A673 (cell line): ENCODE measurements around the gene BAIAP2. TPM values are rescaled to one million over a fixed set of nuclear protein-coding genes. Genes with fewer than 3 reads are reported as not detected.

Experiments used
- BruUV-seq: library from RNA; stranded (reverse); fragments of 400-500 nt; replicated peaks from 2 replicates; lab custom pipeline; 2021; lab: Mats Ljungman, UMichigan
- CTCF ChIA-PET: fragments of 300-600 bp; sonication (Branson Sonifier 250); formaldehyde crosslinking; loops from one replicate; lab custom pipeline; 2022; ENCODE audit warnings: antibody characterized with exemption; lab: Charles Lee
- POLR2A ChIA-PET: fragments of 300-600 bp; sonication (Branson Sonifier 250); formaldehyde crosslinking; loops from one replicate; lab custom pipeline; 2022; ENCODE audit warnings: antibody characterized with exemption; ENCODE audit not compliant: low non-redundant PET; lab: Charles Lee
- DNase-seq: peaks from one replicate; pipeline ENCODE4 v3.0.0-alpha.2; 2015; ENCODE audit warnings: low spot score
- H3K27ac ChIP-seq: fragments of 200-600 bp; sonication (generic); 2 replicates; pipeline ENCODE4 v1.5.1; 2016; ENCODE audit warnings: mixed run types, low read depth, mild to moderate bottlenecking, mixed read lengths, antibody characterized with exemption, low read length; ENCODE audit not compliant: poor library complexity, severe bottlenecking
- H3K27me3 ChIP-seq: fragments of 200-600 bp; sonication (generic); replicated peaks from 2 replicates; pipeline ENCODE4 v1.6.1; 2017; ENCODE audit warnings: mixed run types, low read depth, mild to moderate bottlenecking, mixed read lengths, antibody characterized with exemption, low read length; ENCODE audit not compliant: insufficient read depth, poor library complexity
- H3K36me3 ChIP-seq: fragments of 200-600 bp; sonication (generic); 2 replicates; pipeline ENCODE4 v1.6.1; 2016; ENCODE audit warnings: mixed run types, mild to moderate bottlenecking, mixed read lengths, antibody characterized with exemption, low read length; ENCODE audit not compliant: insufficient read depth, poor library complexity, severe bottlenecking
- H3K4me1 ChIP-seq: fragments of 200-600 bp; sonication (generic); 2 replicates; pipeline ENCODE4 v1.6.1; 2017; ENCODE audit warnings: mixed run types, mild to moderate bottlenecking, mixed read lengths, antibody characterized with exemption, low read length; ENCODE audit not compliant: insufficient read depth, poor library complexity, severe bottlenecking
- H3K4me3 ChIP-seq: fragments of 200-600 bp; sonication (generic); 2 replicates; pipeline ENCODE4 v1.5.1; 2016; ENCODE audit warnings: low read depth, mixed run types, mild to moderate bottlenecking, mixed read lengths, low read length; ENCODE audit not compliant: poor library complexity, severe bottlenecking
- H3K9me3 ChIP-seq: fragments of 200-600 bp; sonication (generic); 2 replicates; pipeline ENCODE4 v1.6.1; 2016; ENCODE audit warnings: mixed run types, low read depth, mild to moderate bottlenecking, mixed read lengths, antibody characterized with exemption, low read length; ENCODE audit not compliant: poor library complexity, severe bottlenecking
- EZH2 ChIP-seq: fragments of 200-600 bp; sonication (generic); IDR thresholded peaks from 2 replicates; pipeline ENCODE4 v1.6.1; 2017; ENCODE audit warnings: borderline replicate concordance, low read depth, mild to moderate bottlenecking, mixed read lengths, antibody characterized with exemption, low read length; ENCODE audit not compliant: poor library complexity, severe bottlenecking
- intact Hi-C: fragments of 100-400 bp; cut with micrococcal nuclease; formaldehyde crosslinking; loops from one replicate; pipeline ENCODE4 v1.10.0; 2022; ENCODE audit not compliant: unreplicated experiment
- total RNA-seq: library from RNA; stranded (reverse); gene quantifications from 2 replicates; pipeline ENCODE4 v1.2.3, GENCODE V29; 2021
- TF ChIP-seq, protein P1 (sequence below): fragments of 300-800, 200-600 bp; sonication (generic); conservative IDR thresholded peaks from 2 replicates; pipeline ENCODE4 v1.5.1; 2017; ENCODE audit warnings: low read depth, mild to moderate bottlenecking, antibody characterized with exemption, low read length, moderate library complexity, mixed read lengths

Gene BAIAP2
- total RNA-seq, 1 experiment from 2014 or later: 51.6 TPM

DNA sequence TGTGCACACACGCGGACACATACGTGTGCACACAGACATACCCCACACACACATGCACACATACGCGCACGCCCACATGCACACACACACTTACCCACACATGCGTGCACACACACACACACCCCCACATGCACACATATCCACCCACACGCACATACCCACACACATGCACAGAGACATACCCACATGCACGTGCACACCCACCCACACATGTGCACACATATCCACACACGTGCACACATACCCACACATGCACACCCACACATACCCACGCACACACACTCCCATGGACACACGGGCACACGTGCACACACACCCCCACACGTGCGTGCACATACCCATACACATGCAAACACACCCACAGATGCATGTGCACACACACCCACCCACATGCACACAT, 103.1 kb downstream of the BAIAP2 start:
- CTCF ChIA-PET: no interaction called here
- no TSS peak for BruUV-seq
- intact Hi-C loops: no loop called here
- no peaks in the 10 kb centered on the region for H3K36me3 ChIP-seq
- no peak overlapping the region for H3K27ac ChIP-seq
- H3K4me3 ChIP-seq: no peak overlapping the region
- POLR2A ChIA-PET: no interaction called here
- H3K27me3 ChIP-seq: no peaks in the 10 kb centered on the region
- H3K9me3 ChIP-seq: no peaks in the 10 kb centered on the region
- peaks cover 8% of the 10 kb centered on the region for H3K4me1 ChIP-seq
- no peak for DNase-seq
- TF ChIP-seq, protein P1, sequence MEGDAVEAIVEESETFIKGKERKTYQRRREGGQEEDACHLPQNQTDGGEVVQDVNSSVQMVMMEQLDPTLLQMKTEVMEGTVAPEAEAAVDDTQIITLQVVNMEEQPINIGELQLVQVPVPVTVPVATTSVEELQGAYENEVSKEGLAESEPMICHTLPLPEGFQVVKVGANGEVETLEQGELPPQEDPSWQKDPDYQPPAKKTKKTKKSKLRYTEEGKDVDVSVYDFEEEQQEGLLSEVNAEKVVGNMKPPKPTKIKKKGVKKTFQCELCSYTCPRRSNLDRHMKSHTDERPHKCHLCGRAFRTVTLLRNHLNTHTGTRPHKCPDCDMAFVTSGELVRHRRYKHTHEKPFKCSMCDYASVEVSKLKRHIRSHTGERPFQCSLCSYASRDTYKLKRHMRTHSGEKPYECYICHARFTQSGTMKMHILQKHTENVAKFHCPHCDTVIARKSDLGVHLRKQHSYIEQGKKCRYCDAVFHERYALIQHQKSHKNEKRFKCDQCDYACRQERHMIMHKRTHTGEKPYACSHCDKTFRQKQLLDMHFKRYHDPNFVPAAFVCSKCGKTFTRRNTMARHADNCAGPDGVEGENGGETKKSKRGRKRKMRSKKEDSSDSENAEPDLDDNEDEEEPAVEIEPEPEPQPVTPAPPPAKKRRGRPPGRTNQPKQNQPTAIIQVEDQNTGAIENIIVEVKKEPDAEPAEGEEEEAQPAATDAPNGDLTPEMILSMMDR: no peak

DNA sequence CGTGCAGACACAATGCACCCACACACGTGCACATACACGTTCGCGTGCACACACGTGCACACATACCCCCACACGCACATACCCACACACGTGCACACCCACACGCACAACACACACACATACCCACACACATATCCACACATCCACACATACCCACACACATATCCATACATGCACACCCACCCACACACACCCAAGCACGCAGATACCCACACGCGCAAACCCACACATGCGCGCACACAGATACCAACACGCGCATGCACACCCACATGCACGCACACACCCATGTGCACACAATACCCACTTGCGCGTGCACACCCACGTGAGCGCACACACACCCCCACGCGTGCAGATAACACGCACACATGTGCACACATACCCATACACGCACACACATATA, 103.5 kb downstream of the BAIAP2 start:
- Histone ChIP-seq H3K4me1 (peaks cover 11% of the 10 kb centered on the region), H3K27me3 (no peaks in the 10 kb centered on the region), H3K36me3 (no peaks in the 10 kb centered on the region), H3K4me3 (no peak overlapping the region), H3K9me3 (no peaks in the 10 kb centered on the region), H3K27ac (no peak overlapping the region)
- BruUV-seq: no TSS peak
- ChIA-PET CTCF (no interaction called here), POLR2A (no interaction called here)
- TF ChIP-seq EZH2: no peak
- TF ChIP-seq, protein P1: no peak
- DNase-seq: no peak
- intact Hi-C loops: no loop called here

DNA sequence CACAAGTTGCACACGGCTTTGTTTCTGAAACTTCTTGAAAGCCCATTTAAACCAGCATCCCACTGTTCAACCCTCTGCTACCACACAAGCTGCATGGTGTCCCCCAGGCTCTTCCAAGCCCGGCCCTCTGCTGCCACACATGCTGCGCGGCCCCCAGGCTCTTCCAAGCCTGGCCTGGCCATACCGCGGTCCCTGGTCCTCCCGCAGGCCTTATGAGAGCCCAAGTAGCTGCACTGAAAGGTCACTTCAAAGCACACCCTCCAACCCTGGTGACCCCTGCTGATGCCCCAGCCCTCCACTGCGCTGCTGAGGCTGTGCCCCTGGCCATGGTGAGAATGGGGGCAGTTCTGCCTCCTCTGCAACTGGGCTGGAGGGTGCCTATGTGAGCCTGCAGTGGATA, 104.5 kb downstream of the BAIAP2 start:
- no peaks in the 10 kb centered on the region for H3K9me3 ChIP-seq
- TF ChIP-seq, protein P1: no peak
- no peak for TF ChIP-seq EZH2
- H3K27ac ChIP-seq: no peak overlapping the region
- DNase-seq: no peak
- no TSS peak for BruUV-seq
- no peak overlapping the region for H3K4me3 ChIP-seq
- ChIA-PET CTCF (no interaction called here), POLR2A (no interaction called here)
- no peaks in the 10 kb centered on the region for H3K36me3 ChIP-seq
- intact Hi-C loops: no loop called here
- H3K27me3 ChIP-seq: no peaks in the 10 kb centered on the region
- H3K4me1 ChIP-seq: peaks cover 11% of the 10 kb centered on the region
